H9 (cell line): ENCODE results near the gene IQSEC1. TPM values are rescaled to one million over a fixed set of nuclear protein-coding genes. Genes with fewer than 3 reads are reported as not detected.

Source experiments
- DNase-seq: peaks from one replicate; pipeline ENCODE4 v3.0.0-alpha.2; 2017
- H2AFZ ChIP-seq: one replicate; pipeline ENCODE4 v1.6.1; 2013; ENCODE audit warnings: mild to moderate bottlenecking, low read length, control low read depth, moderate library complexity
- H2AK5ac ChIP-seq: 2 replicates; pipeline ENCODE4 v1.6.1; 2013; ENCODE audit warnings: low read length, control low read depth, mixed read lengths; ENCODE audit not compliant: insufficient read length
- H2BK120ac ChIP-seq: one replicate; pipeline ENCODE4 v1.6.1; 2013; ENCODE audit warnings: low read depth, mild to moderate bottlenecking, low read length, control low read depth, inconsistent platforms; ENCODE audit not compliant: poor library complexity, severe bottlenecking
- H2BK12ac ChIP-seq: 2 replicates; pipeline ENCODE4 v1.6.1; 2013; ENCODE audit warnings: low read length, control low read depth, mixed read lengths, low read depth; ENCODE audit not compliant: insufficient read length
- H2BK15ac ChIP-seq: 2 replicates; pipeline ENCODE4 v1.6.1; 2013; ENCODE audit warnings: low read depth, low read length, control low read depth
- H2BK20ac ChIP-seq: one replicate; pipeline ENCODE4 v1.6.1; 2013; ENCODE audit warnings: low read depth, mild to moderate bottlenecking, low read length, control low read depth, inconsistent platforms; ENCODE audit not compliant: poor library complexity, severe bottlenecking
- H2BK5ac ChIP-seq: 2 replicates; pipeline ENCODE4 v1.6.1; 2013; ENCODE audit warnings: low read length, control low read depth, mixed read lengths; ENCODE audit not compliant: insufficient read length
- H3K14ac ChIP-seq: 2 replicates; pipeline ENCODE4 v1.6.1; 2013; ENCODE audit warnings: low read length, control low read depth; ENCODE audit not compliant: insufficient read depth
- H3K18ac ChIP-seq: 2 replicates; pipeline ENCODE4 v1.6.1; 2013; ENCODE audit warnings: low read depth, mild to moderate bottlenecking, mixed read lengths, low read length, control low read depth; ENCODE audit not compliant: insufficient read length
- H3K23ac ChIP-seq: 2 replicates; pipeline ENCODE4 v1.6.1; 2013; ENCODE audit warnings: low read length, control low read depth, mixed read lengths, low read depth; ENCODE audit not compliant: insufficient read length
- H3K23me2 ChIP-seq: 2 replicates; pipeline ENCODE4 v1.6.1; 2013; ENCODE audit warnings: low read depth, mild to moderate bottlenecking, mixed read lengths, low read length, control low read depth; ENCODE audit not compliant: insufficient read length, poor library complexity, severe bottlenecking
- H3K27ac ChIP-seq: 2 replicates; pipeline ENCODE4 v1.5.1; 2013; ENCODE audit warnings: low read length, control low read depth, mixed read lengths, low read depth; ENCODE audit not compliant: insufficient read length
- H3K27me3 ChIP-seq: 2 replicates; pipeline ENCODE4 v1.6.1; 2013; ENCODE audit warnings: low read length, control low read depth, inconsistent platforms; ENCODE audit not compliant: insufficient read depth
- H3K4ac ChIP-seq: 2 replicates; pipeline ENCODE4 v1.6.1; 2013; ENCODE audit warnings: low read depth, mild to moderate bottlenecking, control low read depth, inconsistent platforms, low read length, moderate library complexity
- H3K4me1 ChIP-seq: 2 replicates; pipeline ENCODE4 v1.6.1; 2013; ENCODE audit warnings: low read length, control low read depth, inconsistent platforms; ENCODE audit not compliant: insufficient read depth
- H3K4me2 ChIP-seq: 2 replicates; pipeline ENCODE4 v1.6.1; 2013; ENCODE audit warnings: low read length, control low read depth, mixed read lengths; ENCODE audit not compliant: insufficient read length, insufficient read depth
- H3K56ac ChIP-seq: 2 replicates; pipeline ENCODE4 v1.6.1; 2013; ENCODE audit warnings: low read depth, mild to moderate bottlenecking, mixed read lengths, low read length, control low read depth; ENCODE audit not compliant: insufficient read length
- H3K79me1 ChIP-seq: 2 replicates; pipeline ENCODE4 v1.6.1; 2013; ENCODE audit warnings: low read depth, mild to moderate bottlenecking, moderate library complexity, low read length, control low read depth, inconsistent platforms; ENCODE audit not compliant: insufficient read depth, poor library complexity, severe bottlenecking
- H3K79me2 ChIP-seq: 2 replicates; pipeline ENCODE4 v1.6.1; 2013; ENCODE audit warnings: low read length, control low read depth, inconsistent platforms; ENCODE audit not compliant: insufficient read depth
- H3K9ac ChIP-seq: 2 replicates; pipeline ENCODE4 v1.6.1; 2013; ENCODE audit warnings: low read length, control low read depth, mixed read lengths; ENCODE audit not compliant: insufficient read length; ENCODE audit errors: extremely low read depth
- H3K9me3 ChIP-seq: one replicate; pipeline ENCODE4 v1.6.1; 2013; ENCODE audit warnings: low read depth, low read length, inconsistent platforms; ENCODE audit not compliant: control insufficient read depth
- H3T11ph ChIP-seq: one replicate; pipeline ENCODE4 v1.6.1; 2013; ENCODE audit warnings: mild to moderate bottlenecking, low read length, control low read depth, inconsistent platforms
- H4K20me1 ChIP-seq: one replicate; pipeline ENCODE4 v1.6.1; 2013; ENCODE audit not compliant: control insufficient read depth, insufficient read length, insufficient read depth
- H4K5ac ChIP-seq: 2 replicates; pipeline ENCODE4 v1.6.1; 2013; ENCODE audit warnings: low read depth, mild to moderate bottlenecking, mixed read lengths, low read length, control low read depth; ENCODE audit not compliant: insufficient read length
- H4K8ac ChIP-seq: replicated peaks from 2 replicates; pipeline ENCODE4 v1.6.1; 2013; ENCODE audit warnings: low read length, control low read depth, mixed read lengths, low read depth; ENCODE audit not compliant: insufficient read length
- H4K91ac ChIP-seq: 2 replicates; pipeline ENCODE4 v1.6.1; 2013; ENCODE audit warnings: low read depth, mild to moderate bottlenecking, moderate library complexity, mixed read lengths, low read length, control low read depth; ENCODE audit not compliant: insufficient read length
- H3K27ac Mint-ChIP-seq, 3 experiments: 2 replicates in 2 of 3; 3 replicates in 1 of 3; pipeline ENCODE4 v1.8.0; 2020 to 2021; ENCODE audit warnings: mixed read lengths in 3 of 3, mild to moderate bottlenecking in 1 of 3, moderate library complexity in 1 of 3
- H3K27me3 Mint-ChIP-seq: 2 replicates; pipeline ENCODE4 v1.8.0; 2021; ENCODE audit warnings: low read depth, mild to moderate bottlenecking, moderate library complexity, mixed read lengths
- H3K36me3 Mint-ChIP-seq, 3 experiments: 2 replicates in 2 of 3; 3 replicates in 1 of 3; pipeline ENCODE4 v1.8.0; 2020 to 2021; ENCODE audit warnings: low read depth in 3 of 3, mixed read lengths in 3 of 3; ENCODE audit not compliant: insufficient read depth in 1 of 3
- H3K4me1 Mint-ChIP-seq, 2 experiments: 2 replicates each; pipeline ENCODE4 v1.8.0; 2020; ENCODE audit warnings: mixed read lengths in 2 of 2
- H3K4me3 Mint-ChIP-seq, 2 experiments: 2 replicates in 1 of 2; 3 replicates in 1 of 2; pipeline ENCODE4 v1.8.0; 2020 to 2021; ENCODE audit warnings: mild to moderate bottlenecking in 2 of 2, mixed read lengths in 2 of 2, moderate library complexity in 1 of 2
- H3K9me3 Mint-ChIP-seq, 2 experiments: 2 replicates in 1 of 2; 3 replicates in 1 of 2; pipeline ENCODE4 v1.8.0; 2020; ENCODE audit warnings: mild to moderate bottlenecking in 2 of 2, mixed read lengths in 2 of 2, moderate library complexity in 1 of 2
- CTCF ChIP-seq: fragments of 200-600 bp; sonication (generic); conservative IDR thresholded peaks from 3 replicates; pipeline ENCODE4 v1.8.0; 2021; ENCODE audit warnings: antibody characterized with exemption, mild to moderate bottlenecking
- WGBS: extraction: QIAGEN DNeasy Blood & Tissue Kit; methylation state at CpG from one replicate; pipeline ENCODE4 v1.1.7; 2013; ENCODE audit warnings: missing lambda C conversion rate, low lambda C conversion rate, mixed read lengths; ENCODE audit not compliant: insufficient read length; ENCODE audit errors: extremely low coverage; 5-methylcytosine and 5-hydroxymethylcytosine counted together
- total RNA-seq: library from RNA; stranded (reverse); gene quantifications from 2 replicates; pipeline ENCODE4 v1.2.1, GENCODE V29; 2021

IQSEC1 gene
- total RNA-seq, 1 experiment from 2014 or later: 19.1 TPM

GRCh38 chr3:12862387-12862786, 210.8 kb downstream of the IQSEC1 start:
- Histone ChIP-seq H2BK15ac (no peak overlapping the region), H3K79me2 (no peaks in the 10 kb centered on the region), H2BK12ac (no peak overlapping the region), H3T11ph (no peak overlapping the region), H3K23ac (no peak overlapping the region), H2AFZ (no peak overlapping the region), H2AK5ac (no peak overlapping the region), H3K4me1 (no peaks in the 10 kb centered on the region), H3K56ac (no peak overlapping the region), H3K4me2 (no peak overlapping the region), H4K91ac (no peak overlapping the region), H3K27me3 (no peaks in the 10 kb centered on the region), H3K9me3 (no peaks in the 10 kb centered on the region), H4K20me1 (no peaks in the 10 kb centered on the region), H3K18ac (no peak overlapping the region), H3K4ac (no peak overlapping the region), H4K5ac (no peak overlapping the region), H3K23me2 (no peaks in the 10 kb centered on the region), H4K8ac (no peak overlapping the region), H3K14ac (no peak overlapping the region), H3K27ac (no peak overlapping the region), H2BK20ac (no peak overlapping the region), H2BK120ac (no peak overlapping the region), H2BK5ac (no peak overlapping the region), H3K9ac (no peak overlapping the region), H3K79me1 (no peaks in the 10 kb centered on the region)
- Mint-ChIP-seq H3K36me3 (peaks cover 0 to 2% (median 0%) of the 10 kb centered on the region in 3 experiments; a peak in 1 of 7 replicates), H3K4me1 (no peaks in the 10 kb centered on the region), H3K9me3 (peaks cover 8 to 9% of the 10 kb centered on the region in 2 experiments), H3K4me3 (no peak overlapping the region), H3K27ac (no peak overlapping the region), H3K27me3 (peaks cover 48% of the 10 kb centered on the region)
- TF ChIP-seq CTCF: no peak
- WGBS: no CpG with 5 or more reads among the region's 8 CpGs
- DNase-seq: no peak
